ENCODE results near the gene HMCES.
"Not testable (repeated sequence)": the region's sequence is repeated elsewhere in the genome, so short reads cannot be mapped to it uniquely, and the experiment has no call there.

HMCES gene

DNA sequence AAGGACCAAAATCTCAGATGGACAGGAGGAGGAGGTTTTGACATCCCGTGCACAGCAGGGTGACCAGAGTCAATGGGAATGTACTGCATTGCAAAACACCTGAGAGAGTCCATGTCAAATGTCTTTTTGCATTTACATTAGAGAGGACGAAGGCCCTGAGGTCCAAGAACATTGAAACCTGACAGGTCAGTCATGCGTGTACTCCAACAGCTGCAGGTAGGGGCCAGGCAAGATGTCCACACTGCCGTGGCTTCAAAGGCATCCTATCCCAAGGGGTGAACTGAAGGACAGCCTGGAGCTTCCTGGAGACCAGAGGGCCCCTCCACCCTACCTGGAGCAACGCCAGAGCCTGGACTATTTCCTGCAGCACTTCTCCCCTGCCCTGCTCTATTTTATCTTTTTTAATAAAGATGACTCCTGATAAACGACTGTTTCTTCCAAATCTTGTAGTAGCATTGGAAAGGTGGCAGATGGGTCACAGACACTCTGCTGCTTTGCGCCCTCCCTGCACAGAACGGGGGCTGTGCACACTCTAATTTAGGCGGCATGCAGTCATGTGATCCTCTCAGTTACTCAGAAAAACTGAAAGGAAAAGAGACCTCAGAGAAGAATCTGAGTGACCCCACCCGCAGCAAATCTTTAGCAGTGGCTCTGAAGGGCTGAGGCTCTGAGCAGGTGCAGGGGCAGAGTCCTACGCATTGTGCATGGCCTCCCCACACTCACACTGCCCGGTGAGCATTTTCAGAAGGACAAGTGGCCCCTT, 68.2 kb downstream of the HMCES start:
- DNase-seq (ENCODE audit: low read depth), result no peak

DNA sequence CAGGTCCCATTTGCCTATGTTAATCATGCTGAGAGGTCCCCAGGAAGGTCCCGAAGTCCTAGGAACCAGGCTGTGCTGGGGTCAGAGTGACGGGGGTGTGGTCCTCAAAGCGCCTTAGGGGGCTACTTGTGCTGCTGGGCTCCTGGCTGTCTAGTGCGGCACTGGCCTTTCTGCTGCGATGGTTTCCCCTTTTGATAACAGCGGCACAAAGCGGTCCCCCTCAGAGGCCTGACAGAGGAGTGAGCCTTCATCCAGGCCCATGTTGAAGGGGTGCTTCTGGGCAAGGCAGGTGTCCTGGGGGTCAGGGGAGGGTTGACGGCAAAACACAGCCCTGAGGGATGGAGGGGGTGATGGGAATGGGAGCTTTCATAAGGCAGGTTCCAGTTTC, 68.8 kb downstream of the HMCES start:
- DNase-seq (ENCODE audit: low read depth), result no peak

- no peak for DNase-seq (ENCODE audit: low read depth)
Measured at GRCh38 chr3:129348734-129349133, 70.1 kb downstream of the HMCES start.

- not testable (repeated sequence) for DNase-seq (ENCODE audit: low read depth)
Measured at GRCh38 chr3:129349169-129349568, 70.5 kb downstream of the HMCES start.

DNA sequence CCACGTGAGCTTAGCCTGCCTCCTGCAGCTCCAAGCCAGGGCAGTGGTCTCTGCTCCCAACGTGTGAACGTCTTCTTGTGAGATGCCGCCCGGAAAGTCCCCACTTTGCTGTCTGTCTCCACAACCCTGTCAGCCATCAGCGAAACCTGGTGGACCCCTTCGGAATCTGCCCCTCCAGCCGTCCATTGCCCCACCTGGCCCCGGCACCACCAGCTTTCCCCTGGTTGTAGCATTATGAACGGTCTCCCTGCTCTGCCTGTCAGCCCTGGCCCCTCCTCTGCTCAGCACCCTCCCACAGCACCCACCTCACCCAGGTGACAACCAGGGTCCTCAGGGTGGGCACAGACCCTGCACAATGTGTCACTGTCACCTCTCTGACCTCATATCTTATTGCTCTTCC, 71.1 kb downstream of the HMCES start:
- DNase-seq (ENCODE audit: low read depth), result no peak

DNA sequence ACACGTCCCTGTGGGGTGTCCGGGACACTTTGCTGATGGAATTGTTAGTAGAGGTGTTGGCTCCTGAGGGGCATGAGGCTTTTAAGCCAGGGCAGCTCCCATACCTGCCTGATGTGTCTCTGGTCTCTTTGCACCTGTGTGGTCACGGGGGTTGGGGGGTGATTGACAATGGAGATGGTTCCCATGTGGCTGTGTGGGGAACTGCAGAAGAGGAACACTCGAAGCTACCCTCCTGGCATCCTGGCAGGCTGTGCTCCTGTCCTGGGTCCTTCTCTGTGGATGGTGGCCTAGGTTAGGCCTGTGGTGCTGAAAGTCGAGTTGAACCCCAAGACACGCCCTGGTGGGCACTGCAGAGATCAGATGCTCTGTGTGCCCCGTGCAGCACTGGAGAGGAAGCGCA, 73.4 kb downstream of the HMCES start:
- no peak for DNase-seq (ENCODE audit: low read depth)

GRCh38 chr3:129352650-129353588, 74.2 kb downstream of the HMCES start:
- no peak for DNase-seq (ENCODE audit: low read depth)

DNA sequence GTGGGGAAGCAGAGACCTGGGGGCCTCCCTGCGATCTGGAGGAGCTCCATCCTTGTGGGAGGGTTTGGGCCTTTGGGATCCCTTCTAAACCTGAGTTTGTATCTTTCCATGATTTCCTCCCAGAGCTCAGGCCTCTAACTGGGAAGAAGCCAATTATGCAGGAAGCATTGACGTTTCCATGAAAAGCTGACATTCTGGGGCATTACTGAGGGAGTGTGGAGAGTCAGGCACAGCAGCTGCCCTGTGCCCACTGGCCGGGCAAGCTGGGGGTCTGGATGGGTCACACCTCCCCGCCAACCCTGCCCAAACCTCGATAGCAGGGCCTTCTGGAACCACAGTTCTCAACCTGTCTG, 74.9 kb downstream of the HMCES start:
- no peak for DNase-seq (ENCODE audit: low read depth)

Measured in activated T-cell treated with anti-CD3 and anti-CD28 coated beads for 1 hour (primary cell).